Activated B cell treated with CpG ODN at 0.5 μM for 24 hours (primary cell): ENCODE results near the gene ZFP64. TPM values are rescaled to one million over a fixed set of nuclear protein-coding genes. Genes with fewer than 3 reads are reported as not detected.

Experiments used
- ATAC-seq: fragments of 200-7000 bp; cut with Tn5 transposase; one replicate; pipeline ENCODE4 v1.10.0; 2021; ENCODE audit warnings: low read depth, mild to moderate bottlenecking, moderate library complexity
- CTCF ChIA-PET: fragments of 350-600 bp; sonication (Branson Sonifier 250); formaldehyde crosslinking; loops from one replicate; lab custom pipeline; 2021; ENCODE audit warnings: antibody characterized with exemption; lab: Charles Lee
- POLR2A ChIA-PET: fragments of 350-600 bp; sonication (Branson Sonifier 250); formaldehyde crosslinking; loops from one replicate; lab custom pipeline; 2021; ENCODE audit warnings: antibody characterized with exemption; lab: Charles Lee
- DNase-seq: peaks from one replicate; pipeline ENCODE4 v3.0.0; 2022
- H3K27ac Mint-ChIP-seq: one replicate; pipeline ENCODE4 v1.8.0; 2020; ENCODE audit warnings: mixed read lengths
- H3K27me3 Mint-ChIP-seq: one replicate; pipeline ENCODE4 v1.8.0; 2021; ENCODE audit warnings: mixed read lengths
- H3K36me3 Mint-ChIP-seq: one replicate; pipeline ENCODE4 v1.8.0; 2021; ENCODE audit warnings: low read depth, mixed read lengths
- H3K4me1 Mint-ChIP-seq: one replicate; pipeline ENCODE4 v1.8.0; 2021; ENCODE audit warnings: mixed read lengths
- H3K4me3 Mint-ChIP-seq: one replicate; pipeline ENCODE4 v1.8.0; 2020; ENCODE audit warnings: mild to moderate bottlenecking, mixed read lengths
- H3K9me3 Mint-ChIP-seq: one replicate; pipeline ENCODE4 v1.8.0; 2020; ENCODE audit warnings: mixed read lengths
- CTCF ChIP-seq: fragments of 200-600 bp; IDR thresholded peaks from one replicate; pipeline ENCODE4 v1.8.0; 2022; ENCODE audit warnings: antibody characterized with exemption, mild to moderate bottlenecking
- intact Hi-C: fragments of 100-400 bp; cut with micrococcal nuclease; formaldehyde crosslinking; loops from one replicate; pipeline ENCODE4 v1.15.1; 2024
- total RNA-seq: library from RNA; stranded (reverse); gene quantifications from 2 replicates; pipeline ENCODE4 v1.2.3, GENCODE V29; 2022

Gene ZFP64
- total RNA-seq, 1 donor from 2014 or later = 14.2 TPM

DNA sequence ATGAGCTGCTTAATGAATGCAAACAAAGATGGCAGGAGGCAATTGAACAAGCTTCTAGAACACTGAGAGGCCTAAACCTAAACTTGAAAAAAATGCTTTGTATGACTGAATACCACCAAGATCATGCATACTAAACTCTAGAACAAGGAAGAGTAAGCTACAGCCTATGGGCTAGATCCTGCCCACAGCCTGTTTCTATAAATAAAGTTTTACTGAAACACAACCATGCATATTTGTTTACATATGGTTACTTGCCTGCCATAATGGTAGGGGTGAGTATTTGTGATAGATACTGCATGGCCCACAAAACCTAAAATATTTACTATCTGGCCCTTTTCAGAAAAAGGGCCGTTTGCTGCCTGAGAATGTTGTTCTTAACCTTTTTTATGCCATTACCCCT is 37.0 kb downstream of the ZFP64 start:
- no peak for DNase-seq
- Mint-ChIP-seq H3K36me3 (peaks cover 78% of the 10 kb centered on the region), H3K9me3 (no peaks in the 10 kb centered on the region), H3K4me3 (no peak overlapping the region), H3K27me3 (no peaks in the 10 kb centered on the region), H3K4me1 (no peaks in the 10 kb centered on the region), H3K27ac (no peak overlapping the region)
- ChIA-PET CTCF (interaction anchor here (1.0 kb wide), 1 partner anchor 30 kb away, joined by 3 read pairs; no protein-coding TSS in a partner anchor), POLR2A (no interaction called here)
- ATAC-seq = no peak
- no peak for TF ChIP-seq CTCF
- intact Hi-C loops = no loop called here

GRCh38 chr20:52153896-52154295 is 37.7 kb downstream of the ZFP64 start:
- ChIA-PET POLR2A (no interaction called here), CTCF (interaction anchor here (1.0 kb wide), 1 partner anchor 29 kb away, joined by 3 read pairs; no protein-coding TSS in a partner anchor)
- H3K9me3 Mint-ChIP-seq = no peaks in the 10 kb centered on the region
- no peak for TF ChIP-seq CTCF
- peaks cover 72% of the 10 kb centered on the region for H3K36me3 Mint-ChIP-seq
- no peak for DNase-seq
- H3K27me3 Mint-ChIP-seq = no peaks in the 10 kb centered on the region
- no peak overlapping the region for H3K4me3 Mint-ChIP-seq
- ATAC-seq = no peak
- no peak overlapping the region for H3K27ac Mint-ChIP-seq
- intact Hi-C loops = no loop called here
- no peaks in the 10 kb centered on the region for H3K4me1 Mint-ChIP-seq

- no peaks in the 10 kb centered on the region for H3K4me1 Mint-ChIP-seq
- POLR2A ChIA-PET = no interaction called here
- no peaks in the 10 kb centered on the region for H3K27me3 Mint-ChIP-seq
- no peak overlapping the region for H3K4me3 Mint-ChIP-seq
- H3K27ac Mint-ChIP-seq = no peak overlapping the region
- intact Hi-C loops = no loop called here
- TF ChIP-seq CTCF = no peak
- H3K36me3 Mint-ChIP-seq = peaks cover 66% of the 10 kb centered on the region
- DNase-seq = no peak
- no peak for ATAC-seq
- CTCF ChIA-PET = no interaction called here
- no peaks in the 10 kb centered on the region for H3K9me3 Mint-ChIP-seq
These were observed 38.7 kb downstream of the ZFP64 start for GRCh38 chr20:52152921-52153320.

GRCh38 chr20:52152416-52152815 is 39.2 kb downstream of the ZFP64 start:
- DNase-seq (no peak), ATAC-seq (no peak)
- no peaks in the 10 kb centered on the region for H3K27me3 Mint-ChIP-seq
- no peak overlapping the region for H3K4me3 Mint-ChIP-seq
- peaks cover 61% of the 10 kb centered on the region for H3K36me3 Mint-ChIP-seq
- H3K4me1 Mint-ChIP-seq = no peaks in the 10 kb centered on the region
- no peak overlapping the region for H3K27ac Mint-ChIP-seq
- TF ChIP-seq CTCF = no peak
- POLR2A ChIA-PET = no interaction called here
- intact Hi-C loops = no loop called here
- no peaks in the 10 kb centered on the region for H3K9me3 Mint-ChIP-seq
- CTCF ChIA-PET = no interaction called here

- DNase-seq (no peak), ATAC-seq (no peak)
- no peaks in the 10 kb centered on the region for H3K4me1 Mint-ChIP-seq
- H3K27ac Mint-ChIP-seq = no peak overlapping the region
- intact Hi-C loops = loop anchor here (1.0 to 2.0 kb wide), 4 partner anchors 22 to 1163 kb away; no protein-coding TSS in a partner anchor
- no peaks in the 10 kb centered on the region for H3K27me3 Mint-ChIP-seq
- H3K4me3 Mint-ChIP-seq = no peak overlapping the region
- no peaks in the 10 kb centered on the region for H3K9me3 Mint-ChIP-seq
- peaks cover 44% of the 10 kb centered on the region for H3K36me3 Mint-ChIP-seq
- peak; percentile 36 for TF ChIP-seq CTCF
- ChIA-PET CTCF (interaction anchor here (0.9 to 1.4 kb wide), 4 partner anchors 10 to 1163 kb away, joined by 3 to 6 read pairs (median 4); no protein-coding TSS in a partner anchor), POLR2A (no interaction called here)
These were observed 40.9 kb downstream of the ZFP64 start for GRCh38 chr20:52150440-52151258.
